Fibroblast of skin of right biceps (primary cell): ENCODE results near the gene CLEC17A.
"Not testable (repeated sequence)": the region's sequence is repeated elsewhere in the genome, so short reads cannot be mapped to it uniquely, and the experiment has no call there.

ENCODE experiments used
- DNase-seq: peaks from one replicate; pipeline ENCODE4 v3.0.0-alpha.2; 2013

CLEC17A gene

DNA sequence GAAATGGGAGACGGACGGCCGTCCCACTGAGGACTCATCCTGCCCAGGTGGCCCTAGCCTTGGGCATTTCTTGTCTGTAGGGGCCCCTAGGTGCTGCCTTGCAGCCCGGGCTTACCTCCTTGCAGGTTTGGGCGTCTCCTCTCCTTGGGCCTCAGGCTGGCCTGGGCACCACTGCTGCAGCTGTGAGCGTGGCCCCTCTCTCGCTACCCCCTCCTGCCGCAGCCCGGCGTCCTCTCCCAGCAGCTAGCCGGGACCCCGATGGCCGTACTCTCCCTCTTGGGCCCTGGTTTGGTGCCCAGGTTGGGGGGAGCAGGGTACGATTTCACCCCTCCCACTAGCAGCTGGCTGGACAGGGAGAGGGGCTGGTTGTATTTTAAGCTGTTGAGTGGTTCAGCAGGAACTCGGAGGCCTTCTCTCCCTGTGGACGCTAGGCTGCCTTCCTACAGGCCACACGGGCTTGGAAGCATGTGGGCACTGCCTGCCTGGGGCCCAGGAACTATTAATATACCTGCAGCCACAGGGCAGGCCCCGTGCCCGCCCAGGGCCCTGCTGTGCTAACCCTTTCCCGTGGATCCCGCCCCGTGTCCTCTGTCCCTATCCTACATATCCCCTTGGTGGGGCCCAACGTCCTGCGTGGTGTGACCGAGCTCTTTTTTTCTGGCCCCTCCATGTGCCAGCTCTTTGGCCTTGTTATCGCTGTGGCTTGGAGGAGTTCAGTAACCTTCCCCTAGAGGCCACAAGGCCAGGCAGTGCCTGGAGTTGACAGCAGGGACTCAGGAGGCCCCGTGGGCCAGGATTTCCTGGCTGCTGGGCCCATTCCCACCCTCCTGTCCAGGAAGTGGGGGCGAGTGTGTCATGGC is 22.7 kb upstream of the CLEC17A start:
- DNase-seq: no peak

DNA sequence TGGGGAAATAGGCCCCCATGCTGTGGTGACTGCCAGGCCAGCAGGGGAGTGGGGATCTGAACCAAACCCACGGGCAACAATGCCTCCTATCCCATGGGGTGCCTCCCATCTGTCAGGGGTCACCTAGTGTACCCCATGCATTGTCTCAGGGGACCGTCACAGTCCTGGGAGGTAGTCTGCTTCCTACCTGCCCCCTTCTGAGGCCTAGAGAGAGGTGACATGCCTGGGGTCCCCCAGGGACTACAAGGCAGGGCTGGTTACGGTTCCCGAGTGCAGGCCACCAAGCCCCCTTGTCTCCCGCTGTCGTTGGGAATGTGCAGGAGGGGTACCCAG is 22.1 kb upstream of the CLEC17A start:
- no peak for DNase-seq

DNA sequence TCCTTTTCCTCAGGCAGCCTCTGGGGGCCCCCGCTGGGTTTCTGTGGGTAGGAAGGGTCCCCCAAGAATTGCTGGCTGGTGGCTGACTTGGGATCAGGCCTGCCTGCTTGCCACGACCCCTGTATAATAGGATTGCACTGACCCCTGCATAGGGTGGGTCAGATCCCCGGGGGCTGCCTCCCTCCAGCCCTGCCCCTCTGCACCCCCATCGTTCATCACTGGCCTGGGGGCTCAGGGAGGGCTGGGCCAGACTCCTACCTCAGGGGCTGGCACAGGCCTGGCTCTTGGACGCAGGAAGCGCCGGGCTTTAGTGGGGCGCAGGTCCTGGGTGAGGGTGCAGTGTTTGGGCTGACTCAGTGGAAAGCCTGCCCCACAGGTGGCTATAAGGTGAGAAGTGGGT is 21.6 kb upstream of the CLEC17A start:
- no peak for DNase-seq

DNA sequence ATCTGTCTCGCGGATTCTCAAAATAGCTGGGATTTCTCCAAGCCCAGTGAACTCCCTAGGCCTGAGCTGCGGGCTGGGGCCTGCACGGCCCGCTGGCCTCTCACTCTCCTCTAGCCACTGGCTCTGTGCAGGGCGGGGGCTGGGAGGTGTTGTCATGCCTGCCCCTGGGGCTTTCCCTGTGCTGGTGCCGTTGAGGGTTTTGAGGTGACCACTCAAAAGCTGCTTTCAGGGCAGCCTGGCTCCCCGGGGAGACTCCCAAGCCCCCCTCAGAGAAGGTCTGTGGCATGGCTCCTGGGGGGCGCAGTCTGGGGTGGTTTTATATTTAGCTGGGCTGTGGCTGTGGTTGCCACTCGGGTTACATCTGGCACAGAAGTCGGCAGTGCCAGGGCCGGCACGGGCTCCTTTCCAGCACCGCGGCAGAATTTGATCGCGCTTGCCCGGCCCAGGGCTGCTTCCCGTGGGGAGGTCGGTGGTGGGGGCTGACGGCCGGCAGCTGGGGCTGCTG is 21.0 kb upstream of the CLEC17A start:
- no peak for DNase-seq

- no peak for DNase-seq
These were observed 20.0 kb upstream of the CLEC17A start for GRCh38 chr19:14562660-14563589.

DNA sequence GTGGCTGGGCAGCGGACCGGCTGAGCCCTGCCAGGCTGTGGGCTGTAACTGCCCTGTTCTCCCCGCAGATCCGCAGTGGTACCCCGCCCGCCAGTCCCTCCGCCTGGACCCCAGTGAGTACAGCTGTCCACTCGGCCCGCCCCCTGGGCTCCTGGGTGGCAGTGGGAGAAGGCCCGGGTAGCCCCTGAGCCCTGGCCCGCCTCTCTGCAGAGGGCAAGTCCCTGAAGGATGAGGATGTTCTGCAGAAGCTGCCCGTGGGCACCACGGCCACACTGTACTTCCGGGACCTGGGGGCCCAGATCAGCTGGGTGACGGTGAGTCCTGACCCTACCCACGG is 19.3 kb upstream of the CLEC17A start:
- no peak for DNase-seq

DNA sequence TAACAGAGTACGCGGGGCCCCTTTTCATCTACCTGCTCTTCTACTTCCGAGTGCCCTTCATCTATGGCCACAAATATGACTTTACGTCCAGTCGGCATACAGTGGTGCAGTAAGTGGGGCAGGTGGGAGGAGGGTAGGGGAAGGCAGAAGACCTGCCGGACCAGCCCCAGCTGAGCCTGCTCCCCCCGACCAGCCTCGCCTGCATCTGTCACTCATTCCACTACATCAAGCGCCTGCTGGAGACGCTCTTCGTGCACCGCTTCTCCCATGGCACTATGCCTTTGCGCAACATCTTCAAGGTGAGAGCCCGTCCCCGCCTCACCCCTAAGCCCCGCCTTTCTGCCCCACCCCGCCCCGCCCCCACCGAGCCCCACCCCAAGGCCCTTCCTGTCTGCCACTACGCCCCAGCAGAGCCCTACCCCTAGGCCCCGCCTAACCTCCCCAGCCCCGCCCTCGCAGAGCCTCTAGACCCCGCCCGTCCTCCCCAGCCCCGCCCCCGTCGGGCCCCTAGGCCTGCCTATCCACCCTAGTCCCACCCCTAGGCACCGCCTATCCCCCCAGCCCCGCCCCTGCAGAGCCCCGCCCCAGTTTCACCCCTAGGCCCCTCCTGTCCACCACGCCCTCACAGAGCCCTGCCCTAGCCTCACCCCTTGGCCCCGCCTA is 18.8 kb upstream of the CLEC17A start:
- peak; percentile 31 for DNase-seq

GRCh38 chr19:14564652-14565297 is 18.1 kb upstream of the CLEC17A start:
- not testable (repeated sequence) for DNase-seq

DNA sequence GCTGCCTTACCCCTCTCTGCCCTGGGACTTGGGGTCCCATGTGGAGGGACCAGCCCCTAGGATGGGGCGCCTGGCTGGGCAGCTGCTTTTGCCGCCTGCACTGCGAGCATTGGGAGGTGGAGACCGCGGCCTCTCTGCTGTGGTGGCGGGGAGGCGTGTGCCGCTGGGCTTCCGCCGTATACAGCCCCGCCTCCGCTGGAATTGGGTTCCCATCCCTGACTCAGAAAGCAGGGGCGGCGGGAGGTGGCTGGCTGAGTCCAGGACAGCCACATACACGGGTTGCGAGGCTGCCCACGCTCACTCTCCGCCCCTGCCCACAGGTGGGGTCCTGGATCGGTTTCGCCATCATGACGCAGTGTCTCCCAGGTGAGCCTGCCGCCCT is 17.6 kb upstream of the CLEC17A start:
- DNase-seq: no peak

DNA sequence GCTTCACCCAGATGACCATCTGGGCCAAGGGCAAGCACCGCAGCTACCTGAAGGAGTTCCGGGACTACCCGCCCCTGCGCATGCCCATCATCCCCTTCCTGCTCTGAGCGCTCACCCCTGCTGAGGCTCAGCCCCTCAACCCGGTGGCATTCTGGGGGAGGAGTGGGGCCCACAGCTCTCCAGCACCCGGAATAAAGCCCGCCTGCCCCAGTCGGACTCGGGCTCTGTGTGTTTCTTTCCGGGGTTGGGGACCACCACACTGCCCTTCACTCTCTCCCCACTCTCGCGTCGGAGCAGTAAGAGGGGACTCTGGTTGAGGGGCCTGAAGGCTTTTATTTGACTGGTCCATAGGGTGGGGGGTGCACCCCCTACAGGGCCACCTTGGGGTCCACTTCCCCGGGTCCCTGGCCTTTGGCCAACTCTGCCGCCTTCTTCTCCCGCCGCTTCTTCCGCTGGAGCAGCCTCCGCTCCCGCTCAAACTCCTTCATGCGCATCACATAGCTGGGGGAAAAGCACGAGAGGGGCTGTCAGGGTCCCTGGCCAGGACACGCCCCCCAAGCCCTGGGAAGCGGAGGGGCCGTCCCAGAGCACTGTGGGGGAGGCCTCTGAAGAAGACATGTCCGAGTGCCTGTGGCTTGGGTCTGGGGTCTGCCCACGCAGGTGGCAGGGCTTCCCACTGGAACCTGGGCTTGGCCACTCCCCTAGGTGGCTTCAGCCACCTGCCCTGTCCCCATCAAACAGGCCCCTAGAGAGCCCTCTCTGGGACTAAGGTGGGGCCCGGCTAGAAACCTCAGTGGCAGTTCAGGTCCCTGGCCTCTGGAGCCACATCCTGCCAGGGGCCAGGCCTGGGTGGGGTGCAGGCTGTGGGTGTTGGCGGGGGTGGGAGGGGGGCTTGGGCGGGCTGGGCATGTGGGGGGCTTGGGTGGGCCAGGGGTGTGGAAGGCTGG is 16.8 kb upstream of the CLEC17A start:
- no peak for DNase-seq

GRCh38 chr19:14566712-14567077 is 16.2 kb upstream of the CLEC17A start:
- no peak for DNase-seq

DNA sequence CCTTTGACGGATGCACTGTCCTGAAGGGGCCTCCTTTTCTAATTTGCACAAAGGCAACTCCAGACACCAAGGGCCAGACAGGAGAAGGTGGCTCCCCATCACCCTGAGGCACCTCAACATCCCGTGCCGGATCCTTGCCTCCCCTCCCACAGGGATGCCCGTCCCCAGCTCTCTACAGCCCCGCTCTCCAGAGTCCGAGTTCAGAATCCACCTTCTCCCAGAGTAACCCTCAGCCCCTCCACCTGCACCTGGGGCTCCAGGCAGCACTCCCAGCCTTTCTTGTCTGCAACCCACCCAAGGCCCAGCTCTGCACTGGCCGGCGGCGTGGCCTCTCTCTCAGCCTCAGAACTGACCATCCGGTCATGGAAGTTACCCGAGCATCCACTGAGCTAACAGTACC is 15.8 kb upstream of the CLEC17A start:
- no peak for DNase-seq

DNA sequence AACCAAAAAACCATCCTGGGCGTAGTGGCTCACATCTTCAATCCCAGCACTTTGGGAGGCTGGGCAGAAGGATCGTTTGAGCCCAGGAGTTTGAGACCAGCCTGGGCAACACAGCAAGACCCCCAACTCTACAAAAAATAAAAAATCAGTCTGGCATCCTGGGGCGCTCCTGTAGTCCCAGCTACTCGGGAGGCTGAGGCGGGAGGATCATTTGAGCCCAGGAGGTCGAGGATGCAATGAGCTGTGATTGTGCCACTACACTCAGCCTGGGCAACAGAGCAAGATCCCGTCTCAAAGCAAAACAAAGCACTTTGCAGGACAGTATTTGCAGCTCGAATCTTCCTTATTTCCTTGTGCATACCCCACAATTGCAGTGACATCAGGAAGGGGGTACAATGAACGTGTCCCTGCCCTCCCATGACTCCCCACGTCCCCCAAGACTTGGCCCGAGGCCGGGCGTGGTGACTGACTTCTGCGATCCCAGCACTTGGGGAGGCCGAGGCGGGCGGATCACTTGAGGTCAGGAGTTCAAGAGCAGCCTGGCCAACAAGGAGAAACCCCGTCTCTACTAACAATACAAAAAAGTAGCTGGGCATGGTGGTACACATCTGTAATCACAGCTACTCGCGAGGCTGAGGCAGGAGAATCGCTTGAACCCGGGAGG is 11.9 kb upstream of the CLEC17A start:
- no peak for DNase-seq

DNA sequence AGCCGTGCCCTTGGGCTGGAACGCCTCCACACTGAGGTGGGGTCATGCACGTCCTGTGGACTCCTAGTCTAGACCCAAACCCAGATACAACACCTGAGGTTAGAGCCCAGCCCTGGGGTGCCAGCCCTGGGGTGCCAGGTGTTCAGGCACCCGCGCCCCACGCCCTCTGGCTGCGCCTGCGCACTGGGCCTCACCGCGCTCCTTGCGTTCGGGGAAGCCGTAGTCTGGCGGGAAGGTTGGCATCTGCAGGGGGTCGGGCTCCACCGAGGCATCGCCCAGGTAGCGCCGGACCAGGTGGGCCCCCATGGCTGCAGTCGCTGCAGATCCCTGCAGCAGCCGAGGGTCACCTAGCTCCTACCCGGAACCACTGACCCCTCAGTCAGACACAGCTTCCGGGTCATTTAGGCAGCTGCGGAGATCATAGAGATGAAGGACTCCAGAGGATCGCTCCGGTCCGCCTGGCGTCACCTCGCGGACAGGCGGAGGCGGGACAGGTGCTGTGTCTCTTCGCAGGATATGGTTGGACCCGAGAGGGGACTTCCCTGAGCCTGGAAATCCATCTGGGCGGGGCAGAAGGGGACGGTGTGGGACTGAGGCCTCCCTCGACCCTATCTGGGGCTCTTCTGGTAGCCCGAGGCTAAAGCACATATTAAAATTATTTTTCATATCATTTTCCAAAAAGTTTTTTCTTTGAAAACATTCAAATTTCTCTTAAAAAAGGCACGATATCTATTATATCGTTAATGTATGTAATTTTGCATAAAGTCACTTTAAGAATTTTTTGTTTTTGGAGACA is 11.0 kb upstream of the CLEC17A start, which contains the start of gene NDUFB7:
Gene NDUFB7 (minus strand): TSS at position 372 of the 796 bp plus-strand sequence. CDS start 66 bp downstream, at position 306.
- DNase-seq: peak; percentile 94

- DNase-seq: no peak
These were observed 7.4 kb upstream of the CLEC17A start for GRCh38 chr19:14575428-14575980.

DNA sequence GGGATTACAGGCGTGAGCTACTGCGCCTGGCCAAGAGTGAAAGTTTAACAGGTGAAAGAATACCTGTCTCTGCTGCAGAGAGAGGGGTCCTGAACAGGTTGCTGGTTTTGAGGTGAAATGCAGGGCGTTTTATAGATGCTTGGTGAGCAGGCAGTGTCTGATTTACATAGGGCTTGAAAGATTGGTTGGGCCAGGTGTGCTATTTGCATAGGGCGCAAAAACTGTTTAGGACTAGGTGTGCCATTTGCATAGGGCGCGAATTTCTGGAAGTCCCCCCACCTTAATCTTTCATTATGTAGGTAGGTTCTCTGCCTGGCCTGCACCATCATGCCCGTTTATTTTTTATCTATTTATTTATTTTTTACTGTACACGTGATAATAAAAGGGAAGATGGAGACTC is 6.5 kb upstream of the CLEC17A start:
- no peak for DNase-seq

- DNase-seq: no peak
These were observed 5.6 kb upstream of the CLEC17A start for GRCh38 chr19:14577264-14577663.

DNA sequence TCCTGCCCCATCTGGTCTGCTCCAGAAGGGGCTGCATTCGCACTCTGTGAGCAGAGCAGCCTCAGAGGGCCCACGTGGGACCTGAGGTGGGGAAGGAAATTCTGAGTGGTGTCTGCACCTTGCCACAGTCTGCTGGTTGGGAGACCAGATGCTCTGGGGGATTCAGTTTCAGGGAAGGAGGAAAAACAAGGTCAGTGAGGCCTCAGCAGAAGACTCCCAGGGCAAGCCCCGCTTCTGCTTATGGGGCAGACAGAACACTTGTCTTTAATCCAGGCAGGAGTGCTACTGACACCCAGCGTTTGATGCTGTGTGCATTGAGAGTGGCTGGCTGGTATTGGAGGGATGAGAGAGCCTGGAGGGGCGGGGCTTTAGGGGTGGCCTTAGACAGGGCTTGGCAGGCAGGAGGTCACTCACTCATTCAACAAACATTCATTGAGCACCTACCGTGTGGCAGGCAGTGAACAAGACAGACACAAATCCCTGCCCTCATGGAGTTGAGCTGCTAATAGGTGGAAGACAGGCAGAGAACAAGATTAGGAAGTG is 4.9 kb upstream of the CLEC17A start:
- DNase-seq: no peak

DNA sequence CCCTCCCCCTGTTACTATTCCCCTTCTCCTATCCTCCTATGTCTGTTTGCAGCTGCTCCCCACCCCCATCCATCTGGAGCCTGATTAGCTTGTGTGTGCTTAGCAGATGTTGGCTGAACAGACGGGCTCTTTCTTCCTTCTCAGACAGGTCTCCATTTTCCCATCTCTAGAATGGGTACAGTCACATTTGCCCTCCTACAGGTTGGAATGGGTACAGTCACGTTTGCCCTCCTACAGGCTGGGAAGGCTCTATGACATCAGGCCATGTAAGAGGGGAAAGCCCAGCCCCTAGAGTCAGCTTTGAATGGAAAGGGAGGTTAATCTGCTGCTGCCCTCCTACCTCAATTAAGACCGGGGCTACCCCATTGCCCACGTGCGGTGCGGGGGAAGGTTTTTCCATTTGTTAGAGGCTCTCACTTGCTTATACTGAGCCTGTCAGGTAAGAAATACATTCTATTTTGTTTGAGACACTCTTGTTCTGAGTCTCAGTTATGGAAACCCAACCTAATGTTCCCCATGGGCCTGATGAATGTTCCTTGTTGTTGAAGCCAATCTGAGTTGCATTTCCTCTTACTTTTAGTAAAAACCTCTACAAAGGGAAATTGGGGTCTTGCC is 2.2 kb upstream of the CLEC17A start:
- DNase-seq: no peak
